AG04449 (cell line): ENCODE measurements around the gene ATP6V0C.

Experiments used
- CTCF ChIA-PET: fragments of 350-600 bp; formaldehyde crosslinking; extraction: SDS; loops from one replicate; lab custom pipeline; 2021; ENCODE audit warnings: antibody characterized with exemption; lab: Yijun Ruan, JAX
- POLR2A ChIA-PET: fragments of 400-600, 350-600 bp; formaldehyde crosslinking; extraction: SDS; loops from one replicate; lab custom pipeline; 2020; ENCODE audit warnings: antibody characterized with exemption, inconsistent platforms; lab: Yijun Ruan, JAX
- DNase-seq: peaks from one replicate; pipeline ENCODE4 v3.0.0-alpha.2; 2010; ENCODE audit warnings: low read depth, low spot score
- H3K4me3 ChIP-seq: 2 replicates; pipeline ENCODE4 v1.5.1; 2011; ENCODE audit warnings: low read depth, mild to moderate bottlenecking, control low read depth, low read length
- CTCF ChIP-seq: IDR thresholded peaks from one replicate; pipeline ENCODE4 v1.5.1; 2011; ENCODE audit warnings: mild to moderate bottlenecking, moderate library complexity, low read length, control low read depth, inconsistent platforms; ENCODE audit not compliant: insufficient read depth; ENCODE audit errors: missing control alignments

Gene ATP6V0C

DNA sequence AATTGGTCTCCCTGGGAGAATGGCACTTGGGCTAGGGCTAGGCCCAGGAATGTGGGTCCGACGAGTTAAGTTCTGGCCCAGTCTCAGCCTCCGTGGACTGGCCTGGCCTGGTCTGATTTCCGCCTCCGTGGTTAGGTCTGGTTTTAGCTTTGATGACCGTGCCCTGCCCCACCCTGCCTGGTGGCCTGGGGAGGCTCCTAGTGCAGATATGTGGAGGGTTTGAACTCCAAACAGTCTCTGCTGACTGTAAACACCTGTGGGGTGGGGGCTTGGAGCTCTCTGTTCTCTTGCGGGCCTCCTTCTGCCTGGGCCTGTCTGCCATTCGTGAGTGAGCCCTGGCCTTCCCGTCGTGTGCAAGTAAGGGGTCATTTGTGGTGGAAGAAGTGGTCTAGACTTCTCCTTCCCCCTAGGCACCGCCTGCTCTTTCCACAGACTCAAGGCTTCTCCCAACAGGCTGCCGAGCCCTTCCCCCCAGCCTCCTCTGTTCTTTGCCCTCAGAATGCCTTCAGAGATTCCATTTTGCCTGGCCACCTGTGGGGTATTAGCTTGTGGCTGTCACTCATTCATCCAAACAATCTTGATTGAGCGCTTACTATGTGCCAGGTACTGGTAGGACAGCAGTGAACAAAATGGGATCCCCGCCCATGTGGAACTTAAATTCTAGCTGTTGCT lies 1.6 kb downstream of the ATP6V0C start:
- TF ChIP-seq CTCF, result no peak
- ChIA-PET CTCF (interaction anchor here (1.0 to 2.6 kb wide), 3 partner anchors 12 to 175 kb away, joined by 3 to 18 read pairs (median 3); partner anchors contain the start of gene ABCA3), POLR2A (no interaction called here)
- H3K4me3 ChIP-seq, result peak overlapping the region; percentile 83
- no peak for DNase-seq

DNA sequence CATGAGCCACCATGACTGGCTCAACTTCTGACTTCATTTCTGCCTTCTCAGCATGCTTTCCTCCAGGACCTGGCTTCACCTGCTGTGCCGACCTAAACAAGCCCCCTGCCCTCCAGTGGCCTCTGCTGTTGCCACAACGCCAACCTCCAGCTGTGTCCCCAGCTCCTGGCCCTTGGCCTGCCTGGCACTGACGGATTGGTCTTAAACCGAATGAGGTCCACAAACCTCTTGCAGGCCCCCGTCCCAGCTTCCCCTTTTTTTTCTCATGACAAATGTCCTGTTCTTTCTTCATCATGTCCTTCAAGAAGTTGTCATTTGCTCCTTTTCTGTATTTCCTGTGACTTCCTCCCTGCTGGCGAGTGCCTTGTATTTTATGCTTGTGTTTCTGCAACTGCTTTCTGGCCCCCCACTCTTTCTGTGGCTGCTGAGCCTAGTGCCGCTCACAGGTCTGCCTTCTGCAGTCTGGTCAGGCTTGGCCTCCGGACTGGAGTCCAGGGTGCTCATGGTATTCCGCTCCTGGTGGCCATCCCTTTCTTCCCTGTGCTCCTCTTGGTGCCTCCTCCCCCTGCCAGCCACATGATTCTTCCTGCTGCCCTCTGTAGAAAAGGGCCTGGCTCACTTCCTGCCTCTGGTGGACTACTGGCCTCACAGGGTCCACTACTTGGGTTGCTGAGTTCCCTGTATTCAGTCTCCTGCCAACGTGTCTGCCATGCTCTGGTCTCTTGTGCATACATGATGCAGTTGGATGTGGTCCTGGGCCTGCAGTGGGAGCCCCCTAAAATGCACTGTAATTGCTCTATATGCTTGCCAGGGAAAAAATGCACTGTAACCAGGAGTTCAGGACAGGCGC lies 2.9 kb downstream of the ATP6V0C start:
- CTCF ChIA-PET, result interaction anchor here (1.0 kb wide), 1 partner anchor 176 kb away, joined by 3 read pairs; the partner anchor contains the start of gene ABCA3
- DNase-seq, result no peak
- H3K4me3 ChIP-seq, result no peak overlapping the region; the same call in 1 of the 2 replicates
- TF ChIP-seq CTCF, result no peak
- POLR2A ChIA-PET, result no interaction called here

GRCh38 chr16:2517954-2518605 lies 4.3 kb downstream of the ATP6V0C start:
- H3K4me3 ChIP-seq, result no peak overlapping the region
- no peak for TF ChIP-seq CTCF
- ChIA-PET POLR2A (interaction anchor here (3.5 kb wide), 1 partner anchor 14 kb away, joined by 28 read pairs; the partner anchor contains the start of gene CEMP1), CTCF (interaction anchor here (1.4 to 2.1 kb wide), 2 partner anchors 11 to 13 kb away, joined by 4 read pairs; partner anchors contain the start of gene CEMP1)
- no peak for DNase-seq

DNA sequence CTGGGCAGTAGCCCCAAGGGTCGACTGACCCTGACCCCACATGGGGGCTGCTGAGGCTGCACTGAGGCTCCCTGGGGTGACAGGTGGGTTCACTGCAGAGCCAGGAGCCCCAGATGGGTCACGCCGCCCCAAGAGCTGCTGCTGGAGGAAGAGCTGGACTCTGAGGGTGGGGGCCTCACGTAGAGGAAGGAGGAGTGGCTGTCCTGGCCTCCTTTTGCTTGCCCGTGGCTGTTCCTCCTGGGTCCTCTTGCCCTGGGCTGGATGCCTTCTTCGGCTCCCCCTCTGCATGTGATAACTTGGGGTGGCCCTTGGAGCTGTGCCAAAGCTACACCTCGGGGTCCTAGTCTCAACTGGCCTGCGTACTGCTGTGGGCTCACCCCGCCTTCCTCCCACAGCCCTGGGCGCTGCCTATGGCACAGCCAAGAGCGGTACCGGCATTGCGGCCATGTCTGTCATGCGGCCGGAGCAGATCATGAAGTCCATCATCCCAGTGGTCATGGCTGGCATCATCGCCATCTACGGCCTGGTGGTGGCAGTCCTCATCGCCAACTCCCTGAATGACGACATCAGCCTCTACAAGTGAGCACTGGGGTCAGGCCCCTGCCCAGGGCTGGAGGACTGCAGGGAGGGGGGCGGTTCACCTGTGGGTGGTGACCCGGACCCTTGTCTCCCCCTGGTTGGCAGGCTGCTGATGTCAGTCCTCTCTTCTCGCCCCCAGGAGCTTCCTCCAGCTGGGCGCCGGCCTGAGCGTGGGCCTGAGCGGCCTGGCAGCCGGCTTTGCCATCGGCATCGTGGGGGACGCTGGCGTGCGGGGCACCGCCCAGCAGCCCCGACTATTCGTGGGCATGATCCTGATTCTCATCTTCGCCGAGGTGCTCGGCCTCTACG lies 5.3 kb downstream of the ATP6V0C start:
- ChIA-PET CTCF (interaction anchor here (1.4 to 2.1 kb wide), 2 partner anchors 12 kb away, joined by 4 read pairs; partner anchors contain the start of gene CEMP1), POLR2A (interaction anchor here (0.9 to 3.5 kb wide), 2 partner anchors 13 to 250 kb away, joined by 4 to 28 read pairs; partner anchors contain the start of gene CEMP1)
- no peak for TF ChIP-seq CTCF
- no peak overlapping the region for H3K4me3 ChIP-seq
- DNase-seq, result no peak

DNA sequence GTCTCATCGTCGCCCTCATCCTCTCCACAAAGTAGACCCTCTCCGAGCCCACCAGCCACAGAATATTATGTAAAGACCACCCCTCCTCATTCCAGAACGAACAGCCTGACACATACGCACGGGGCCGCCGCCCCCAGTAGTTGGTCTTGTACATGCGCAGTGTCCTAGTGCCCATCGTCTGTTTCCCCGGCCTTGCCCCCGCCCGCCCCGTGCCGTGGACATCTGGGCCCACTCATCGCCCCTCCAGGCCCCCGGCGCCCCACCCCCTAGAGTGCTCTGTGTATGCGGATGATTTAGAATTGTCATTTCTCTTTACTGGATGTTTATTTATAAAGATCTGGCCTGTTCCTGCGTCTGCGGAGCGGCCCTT lies 5.9 kb downstream of the ATP6V0C start:
- H3K4me3 ChIP-seq, result peak overlapping the region; percentile 26; the same call in 1 of the 2 replicates
- ChIA-PET POLR2A (interaction anchor here (0.9 to 3.5 kb wide), 4 partner anchors 12 to 364 kb away, joined by 3 to 28 read pairs (median 4); partner anchors contain the start of genes CEMP1, ECI1 and TRAF7), CTCF (interaction anchor here (1.6 to 2.1 kb wide), 2 partner anchors 11 to 13 kb away, joined by 3 to 4 read pairs; partner anchors contain the start of gene CEMP1)
- no peak for TF ChIP-seq CTCF
- DNase-seq, result no peak
